ENCODE data around the gene TGFA.
"Not testable (repeated sequence)": the region's sequence is repeated elsewhere in the genome, so short reads cannot be mapped to it uniquely, and the experiment has no call there.

Gene TGFA

GRCh38 chr2:70498054-70498453 is 55.6 kb downstream of the TGFA start:
- no peak for DNase-seq (ENCODE audit: low read depth in 3 of 3)

GRCh38 chr2:70496819-70497218 is 56.8 kb downstream of the TGFA start:
- DNase-seq (ENCODE audit: low read depth in 3 of 3): no peak

GRCh38 chr2:70494293-70494886 is 59.2 kb downstream of the TGFA start:
- no peak for DNase-seq (ENCODE audit: low read depth in 3 of 3)

- no peak for DNase-seq (ENCODE audit: low read depth in 3 of 3)
Observed at GRCh38 chr2:70490381-70490780, 63.2 kb downstream of the TGFA start.

GRCh38 chr2:70489165-70489564 is 64.5 kb downstream of the TGFA start:
- DNase-seq (ENCODE audit: low read depth in 3 of 3): no peak

- no peak for DNase-seq (ENCODE audit: low read depth in 3 of 3)
Observed at GRCh38 chr2:70484086-70484485, 69.5 kb downstream of the TGFA start.

- no peak for DNase-seq (ENCODE audit: low read depth in 3 of 3)
Observed at GRCh38 chr2:70482401-70482800, 71.2 kb downstream of the TGFA start.

GRCh38 chr2:70480468-70480867 is 73.2 kb downstream of the TGFA start:
- DNase-seq (ENCODE audit: low read depth in 3 of 3): no peak

- DNase-seq (ENCODE audit: low read depth in 3 of 3): no peak
Observed at GRCh38 chr2:70479816-70480215, 73.8 kb downstream of the TGFA start.

GRCh38 chr2:70477441-70477844 is 76.2 kb downstream of the TGFA start:
- DNase-seq (ENCODE audit: low read depth in 3 of 3): no peak

- no peak for DNase-seq (ENCODE audit: low read depth in 3 of 3)
Observed at GRCh38 chr2:70475266-70475665, 78.4 kb downstream of the TGFA start.

- no peak for DNase-seq (ENCODE audit: low read depth in 3 of 3)
Observed at GRCh38 chr2:70474256-70474848, 79.3 kb downstream of the TGFA start.

- DNase-seq (ENCODE audit: low read depth in 3 of 3): no peak
Observed at GRCh38 chr2:70473101-70473722, 80.4 kb downstream of the TGFA start.

- no peak for DNase-seq (ENCODE audit: low read depth in 3 of 3)
Observed at GRCh38 chr2:70472221-70472890, 81.3 kb downstream of the TGFA start.

GRCh38 chr2:70471129-70471528 is 82.5 kb downstream of the TGFA start:
- no peak for DNase-seq (ENCODE audit: low read depth in 3 of 3)

GRCh38 chr2:70469961-70470360 is 83.7 kb downstream of the TGFA start:
- DNase-seq (ENCODE audit: low read depth in 3 of 3): no peak

- DNase-seq (ENCODE audit: low read depth in 3 of 3): no peak
Observed at GRCh38 chr2:70469435-70469834, 84.2 kb downstream of the TGFA start.

- no peak for DNase-seq (ENCODE audit: low read depth in 3 of 3)
Observed at GRCh38 chr2:70468878-70469277, 84.7 kb downstream of the TGFA start.

- no peak for DNase-seq (ENCODE audit: low read depth in 3 of 3)
Observed at GRCh38 chr2:70467831-70468779, 85.5 kb downstream of the TGFA start.

GRCh38 chr2:70467237-70467636 is 86.4 kb downstream of the TGFA start:
- no peak for DNase-seq (ENCODE audit: low read depth in 3 of 3)

GRCh38 chr2:70466647-70467046 is 87.0 kb downstream of the TGFA start:
- not testable (repeated sequence) for DNase-seq (ENCODE audit: low read depth in 3 of 3)

GRCh38 chr2:70463997-70464396 is 89.6 kb downstream of the TGFA start:
- no peak for DNase-seq (ENCODE audit: low read depth in 3 of 3)
